Measurements from ENCODE around the gene DTL. TPM values are rescaled to one million over a fixed set of nuclear protein-coding genes. Genes with fewer than 3 reads are reported as not detected.

The DTL gene
- total RNA-seq, 1 donor from 2014 or later = 11.6 TPM

GRCh38 chr1:212124690-212125582 is 89.4 kb downstream of the DTL start:
- no peak overlapping the region for H3K27ac Mint-ChIP-seq (ENCODE audit: unreplicated experiment)
- no peaks in the 10 kb centered on the region for H3K9me3 Mint-ChIP-seq (ENCODE audit: unreplicated experiment)

GRCh38 chr1:212125654-212126053 is 90.1 kb downstream of the DTL start:
- Mint-ChIP-seq H3K4me3 (ENCODE audit: unreplicated experiment) (no peak overlapping the region), H3K9me3 (ENCODE audit: unreplicated experiment) (no peaks in the 10 kb centered on the region), H3K27me3 (ENCODE audit: unreplicated experiment) (no peaks in the 10 kb centered on the region), H3K36me3 (ENCODE audit: low read depth, unreplicated experiment) (no peaks in the 10 kb centered on the region), H3K27ac (ENCODE audit: unreplicated experiment) (no peak overlapping the region), H3K4me1 (ENCODE audit: unreplicated experiment) (peaks cover 6% of the 10 kb centered on the region)
- TF ChIP-seq CTCF (IDR thresholded peaks at IDR 0.05; ENCODE audit: unreplicated experiment) = no peak
- no peak for DNase-seq (ENCODE audit: low spot score)

More at GRCh38 chr1:212124690-212125582, 89.4 kb downstream of the DTL start:
- H3K4me3 Mint-ChIP-seq (ENCODE audit: unreplicated experiment) = no peak overlapping the region
- H3K27me3 Mint-ChIP-seq (ENCODE audit: unreplicated experiment) = no peaks in the 10 kb centered on the region
- DNase-seq (ENCODE audit: low spot score) = no peak
- peaks cover 6% of the 10 kb centered on the region for H3K4me1 Mint-ChIP-seq (ENCODE audit: unreplicated experiment)
- H3K36me3 Mint-ChIP-seq (ENCODE audit: low read depth, unreplicated experiment) = no peaks in the 10 kb centered on the region
- TF ChIP-seq CTCF (IDR thresholded peaks at IDR 0.05; ENCODE audit: unreplicated experiment) = no peak

DNA sequence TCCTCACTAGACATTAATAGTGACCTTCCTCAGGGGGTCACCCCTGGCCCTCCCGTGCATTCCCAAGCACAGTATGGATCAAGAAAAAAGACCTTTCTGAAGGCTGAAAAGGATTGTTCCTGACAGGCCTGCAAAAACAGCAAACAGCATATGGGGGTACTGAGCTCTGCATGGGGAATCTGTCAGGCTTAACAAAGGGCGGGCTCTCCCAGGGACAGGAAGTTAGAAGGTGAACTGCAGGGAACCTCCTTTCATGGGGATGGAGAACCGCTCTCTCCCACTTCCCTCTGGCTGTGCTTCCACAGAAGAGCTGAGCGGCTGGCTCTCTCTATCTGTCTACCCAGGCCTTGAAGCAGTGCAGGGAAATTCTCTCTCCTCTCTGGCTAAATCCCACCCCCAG is 91.7 kb downstream of the DTL start:
- Mint-ChIP-seq H3K27ac (ENCODE audit: unreplicated experiment) (no peak overlapping the region), H3K4me1 (ENCODE audit: unreplicated experiment) (peaks cover 6% of the 10 kb centered on the region), H3K27me3 (ENCODE audit: unreplicated experiment) (no peaks in the 10 kb centered on the region), H3K4me3 (ENCODE audit: unreplicated experiment) (no peak overlapping the region), H3K9me3 (ENCODE audit: unreplicated experiment) (no peaks in the 10 kb centered on the region), H3K36me3 (ENCODE audit: low read depth, unreplicated experiment) (no peaks in the 10 kb centered on the region)
- DNase-seq (ENCODE audit: low spot score) = no peak
- TF ChIP-seq CTCF (IDR thresholded peaks at IDR 0.05; ENCODE audit: unreplicated experiment) = no peak

- Mint-ChIP-seq H3K4me1 (ENCODE audit: unreplicated experiment) (peaks cover 6% of the 10 kb centered on the region), H3K4me3 (ENCODE audit: unreplicated experiment) (no peak overlapping the region), H3K9me3 (ENCODE audit: unreplicated experiment) (no peaks in the 10 kb centered on the region), H3K36me3 (ENCODE audit: low read depth, unreplicated experiment) (peaks cover 4% of the 10 kb centered on the region), H3K27me3 (ENCODE audit: unreplicated experiment) (no peaks in the 10 kb centered on the region), H3K27ac (ENCODE audit: unreplicated experiment) (no peak overlapping the region)
- no peak for DNase-seq (ENCODE audit: low spot score)
- no peak for TF ChIP-seq CTCF (IDR thresholded peaks at IDR 0.05; ENCODE audit: unreplicated experiment)
These were observed 94.2 kb downstream of the DTL start for GRCh38 chr1:212129781-212130180.

GRCh38 chr1:212132025-212132424 is 96.5 kb downstream of the DTL start:
- peaks cover 4% of the 10 kb centered on the region for H3K36me3 Mint-ChIP-seq (ENCODE audit: low read depth, unreplicated experiment)
- no peaks in the 10 kb centered on the region for H3K9me3 Mint-ChIP-seq (ENCODE audit: unreplicated experiment)
- no peaks in the 10 kb centered on the region for H3K27me3 Mint-ChIP-seq (ENCODE audit: unreplicated experiment)

More at GRCh38 chr1:212132025-212132424, 96.5 kb downstream of the DTL start:
- no peak for DNase-seq (ENCODE audit: low spot score)
- no peak for TF ChIP-seq CTCF (IDR thresholded peaks at IDR 0.05; ENCODE audit: unreplicated experiment)
- Mint-ChIP-seq H3K4me1 (ENCODE audit: unreplicated experiment) (peaks cover 5% of the 10 kb centered on the region), H3K27ac (ENCODE audit: unreplicated experiment) (no peak overlapping the region), H3K4me3 (ENCODE audit: unreplicated experiment) (no peak overlapping the region)
